Smooth muscle cell (in vitro differentiated cells): Measurements from ENCODE around the gene KIF16B. TPM values are rescaled to one million over a fixed set of nuclear protein-coding genes. Genes with fewer than 3 reads are reported as not detected.

Experiments
- DNase-seq: peaks from one replicate; lab custom pipeline; 2025; ENCODE audit not compliant: unreplicated experiment; lab: John Stamatoyannopoulos, UW
- H2AFZ ChIP-seq: fragments of 200-600 bp; sonication (generic); 2 replicates; pipeline ENCODE4 v1.6.0; 2016; ENCODE audit warnings: antibody characterized with exemption, low read depth, mild to moderate bottlenecking
- H3F3A ChIP-seq: fragments of 200-600 bp; sonication (generic); 2 replicates; pipeline ENCODE4 v1.6.0; 2017; ENCODE audit warnings: antibody characterized with exemption, low read depth
- H3K27ac ChIP-seq: fragments of 200-600 bp; sonication (generic); 2 replicates; pipeline ENCODE4 v1.5.1; 2016; ENCODE audit warnings: low read depth, mild to moderate bottlenecking
- H3K27me3 ChIP-seq: fragments of 200-600 bp; sonication (generic); 2 replicates; pipeline ENCODE4 v1.6.1; 2016; ENCODE audit warnings: low read depth, mild to moderate bottlenecking
- H3K36me3 ChIP-seq: fragments of 200-600 bp; sonication (generic); 2 replicates; pipeline ENCODE4 v1.5.1; 2016; ENCODE audit warnings: low read depth
- H3K4me1 ChIP-seq: fragments of 200-600 bp; sonication (generic); 2 replicates; pipeline ENCODE4 v1.5.1; 2016; ENCODE audit warnings: low read depth
- H3K4me2 ChIP-seq: fragments of 200-600 bp; sonication (generic); 2 replicates; pipeline ENCODE4 v1.6.0; 2016; ENCODE audit warnings: mild to moderate bottlenecking
- H3K4me3 ChIP-seq: fragments of 200-600 bp; sonication (generic); 2 replicates; pipeline ENCODE4 v1.5.1; 2016; ENCODE audit warnings: mild to moderate bottlenecking
- H3K79me2 ChIP-seq: fragments of 200-600 bp; sonication (generic); 2 replicates; pipeline ENCODE4 v1.6.0; 2016; ENCODE audit warnings: low read depth, mild to moderate bottlenecking
- H3K9ac ChIP-seq: fragments of 200-600 bp; sonication (generic); 2 replicates; pipeline ENCODE4 v1.6.0; 2016; ENCODE audit warnings: low read depth
- H3K9me3 ChIP-seq: fragments of 200-600 bp; sonication (generic); replicated peaks from 2 replicates; pipeline ENCODE4 v1.5.1; 2016; ENCODE audit warnings: low read depth
- H4K20me1 ChIP-seq: fragments of 200-600 bp; sonication (generic); 2 replicates; pipeline ENCODE4 v1.6.0; 2016; ENCODE audit warnings: low read depth
- CTCF ChIP-seq: fragments of 200-600 bp; sonication (generic); IDR thresholded peaks from 2 replicates; pipeline ENCODE4 v1.5.1; 2017; ENCODE audit warnings: borderline replicate concordance, mild to moderate bottlenecking, antibody characterized with exemption; ENCODE audit not compliant: insufficient read depth, poor library complexity, severe bottlenecking
- WGBS: methylation state at CpG from one replicate; pipeline ENCODE4 v1.1.7; 2016; ENCODE audit warnings: low lambda C conversion rate; 5-methylcytosine and 5-hydroxymethylcytosine counted together
- polyA plus RNA-seq: library from polyadenylated mRNA; unstranded; fragments of >200 nt; fragmentation: Nextera tagmentation; extraction: Ambion mirVana; gene quantifications from 2 replicates; pipeline ENCODE4 v1.2.1, GENCODE V29; 2016
- total RNA-seq: library from RNA; depleted of rRNA; stranded (reverse); fragments of >200 nt; gene quantifications from 2 replicates; pipeline ENCODE4 v1.2.3, GENCODE V29; 2014

Gene KIF16B
- total and polyA plus RNA-seq, 2 experiments from 2014 or later: 3.6 to 12.9 TPM

DNA sequence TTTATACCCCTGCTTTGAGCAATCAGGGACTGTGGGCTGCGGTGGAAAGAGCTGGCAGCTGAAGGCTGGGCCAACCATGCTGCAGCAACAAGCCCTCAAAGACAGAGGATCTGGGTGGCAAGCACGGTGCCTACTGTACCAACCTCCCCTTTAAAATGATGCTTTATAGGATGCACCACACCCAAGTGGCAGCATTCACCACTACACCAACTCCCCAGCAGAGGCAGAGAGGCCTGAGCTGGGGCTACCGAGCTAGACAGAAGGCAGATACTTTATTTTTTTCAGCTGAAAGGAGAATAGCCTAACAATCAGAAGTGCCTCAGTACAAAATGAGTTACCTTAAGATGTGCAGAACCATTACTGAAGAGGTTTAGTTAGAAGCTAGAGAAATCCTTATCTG is 31.4 kb downstream of the KIF16B start:
- H3K9me3 ChIP-seq: no peaks in the 10 kb centered on the region
- no peaks in the 10 kb centered on the region for H3K36me3 ChIP-seq
- 96% methylated on average over 3 of the region's 3 CpGs for WGBS
- no peak overlapping the region for H3K27ac ChIP-seq
- H3K9ac ChIP-seq: no peak overlapping the region
- H4K20me1 ChIP-seq: no peaks in the 10 kb centered on the region
- no peaks in the 10 kb centered on the region for H3F3A ChIP-seq
- H3K4me3 ChIP-seq: no peak overlapping the region
- no peak for DNase-seq
- no peak overlapping the region for H2AFZ ChIP-seq
- TF ChIP-seq CTCF: no peak
- H3K27me3 ChIP-seq: no peaks in the 10 kb centered on the region
- H3K4me1 ChIP-seq: no peaks in the 10 kb centered on the region
- H3K4me2 ChIP-seq: no peak overlapping the region
- no peaks in the 10 kb centered on the region for H3K79me2 ChIP-seq

DNA sequence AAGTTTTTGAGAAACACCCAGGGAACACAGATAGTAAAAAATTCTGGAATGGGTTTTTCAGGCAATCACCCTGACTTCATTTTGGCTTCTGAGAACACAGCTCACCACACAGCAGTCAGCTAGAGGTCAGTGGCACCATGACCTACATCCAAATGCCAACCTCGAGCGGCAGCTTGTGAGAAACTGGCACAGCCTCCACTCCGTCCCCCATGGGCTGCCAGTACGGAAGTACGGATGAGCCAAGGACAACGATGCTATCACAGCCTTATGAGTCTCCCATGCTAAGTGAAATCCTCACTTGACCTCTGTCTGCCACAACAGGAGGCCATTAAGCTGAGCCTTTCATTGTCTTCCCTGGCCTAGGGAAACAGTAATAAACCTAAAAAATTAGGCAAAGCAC is 32.0 kb downstream of the KIF16B start:
- H4K20me1 ChIP-seq: no peaks in the 10 kb centered on the region
- no peaks in the 10 kb centered on the region for H3F3A ChIP-seq
- WGBS: 97% methylated on average over 6 of the region's 6 CpGs
- H3K4me1 ChIP-seq: no peaks in the 10 kb centered on the region
- H3K4me2 ChIP-seq: no peak overlapping the region
- no peak overlapping the region for H3K27ac ChIP-seq
- H3K27me3 ChIP-seq: no peaks in the 10 kb centered on the region
- TF ChIP-seq CTCF: no peak
- no peaks in the 10 kb centered on the region for H3K36me3 ChIP-seq
- no peak overlapping the region for H2AFZ ChIP-seq
- no peak for DNase-seq
- H3K9me3 ChIP-seq: no peaks in the 10 kb centered on the region
- no peak overlapping the region for H3K9ac ChIP-seq
- H3K79me2 ChIP-seq: no peaks in the 10 kb centered on the region
- no peak overlapping the region for H3K4me3 ChIP-seq

DNA sequence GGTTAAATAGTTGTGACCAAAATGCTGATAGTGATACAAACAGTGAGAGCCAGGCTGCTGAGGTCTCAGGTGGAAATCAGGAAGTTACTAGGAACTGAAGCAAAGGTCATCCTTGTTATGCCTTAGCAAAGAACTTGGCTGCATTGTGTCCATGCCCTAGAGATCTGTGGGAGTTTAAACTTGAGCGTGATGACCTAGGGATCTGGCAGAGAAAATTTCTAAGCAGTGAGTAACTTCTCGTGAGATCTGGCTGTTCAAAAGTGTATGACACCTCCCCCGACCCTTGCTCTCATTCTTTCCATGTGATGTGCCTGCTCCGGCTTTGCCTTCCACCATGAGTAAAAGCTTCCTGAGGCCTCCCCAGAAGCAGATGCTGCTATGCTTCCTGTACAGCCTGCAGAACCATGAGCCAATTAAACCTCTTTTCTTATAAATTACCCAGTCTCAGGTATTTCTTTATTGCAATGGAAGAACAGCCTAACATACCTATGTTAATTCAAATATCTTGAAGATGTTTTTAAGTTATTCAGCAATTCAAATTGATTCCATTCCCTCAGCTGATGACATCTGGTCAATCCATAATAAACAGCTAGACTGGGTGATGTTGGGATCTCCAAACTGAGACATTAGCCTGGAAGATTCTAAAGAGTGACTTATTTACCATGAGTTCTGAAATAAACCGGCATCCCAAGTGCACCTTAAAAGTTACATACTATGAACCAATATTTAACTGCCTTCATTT is 33.8 kb downstream of the KIF16B start:
- Histone ChIP-seq H3K9me3 (no peaks in the 10 kb centered on the region), H3K27me3 (no peaks in the 10 kb centered on the region), H2AFZ (no peak overlapping the region), H4K20me1 (no peaks in the 10 kb centered on the region), H3K4me2 (no peak overlapping the region), H3K9ac (no peak overlapping the region), H3K4me3 (no peak overlapping the region), H3K36me3 (no peaks in the 10 kb centered on the region), H3F3A (no peaks in the 10 kb centered on the region), H3K79me2 (no peaks in the 10 kb centered on the region), H3K27ac (no peak overlapping the region), H3K4me1 (no peaks in the 10 kb centered on the region)
- no peak for TF ChIP-seq CTCF
- 50% methylated on average over 5 of the region's 5 CpGs for WGBS
- no peak for DNase-seq

GRCh38 chr20:16538779-16539178 is 34.5 kb downstream of the KIF16B start:
- Histone ChIP-seq H3K4me3 (no peak overlapping the region), H3F3A (no peaks in the 10 kb centered on the region), H3K9me3 (no peaks in the 10 kb centered on the region), H3K27me3 (no peaks in the 10 kb centered on the region), H3K9ac (no peak overlapping the region), H3K79me2 (no peaks in the 10 kb centered on the region), H3K27ac (no peak overlapping the region), H3K4me2 (no peak overlapping the region), H4K20me1 (no peaks in the 10 kb centered on the region), H2AFZ (no peak overlapping the region), H3K4me1 (no peaks in the 10 kb centered on the region), H3K36me3 (no peaks in the 10 kb centered on the region)
- no peak for TF ChIP-seq CTCF
- WGBS: 93% methylated on average over 4 of the region's 4 CpGs
- DNase-seq: no peak
